ENCODE measurements around the gene ATP2B1. TPM values are rescaled to one million over a fixed set of nuclear protein-coding genes. Genes with fewer than 3 reads are reported as not detected.

Gene ATP2B1
- total and polyA plus RNA-seq, 2 of the 13 experiments (the other 11 are each of a cell fraction or from before 2014, with no cell fraction given): 12.1 to 60.2 TPM

DNA sequence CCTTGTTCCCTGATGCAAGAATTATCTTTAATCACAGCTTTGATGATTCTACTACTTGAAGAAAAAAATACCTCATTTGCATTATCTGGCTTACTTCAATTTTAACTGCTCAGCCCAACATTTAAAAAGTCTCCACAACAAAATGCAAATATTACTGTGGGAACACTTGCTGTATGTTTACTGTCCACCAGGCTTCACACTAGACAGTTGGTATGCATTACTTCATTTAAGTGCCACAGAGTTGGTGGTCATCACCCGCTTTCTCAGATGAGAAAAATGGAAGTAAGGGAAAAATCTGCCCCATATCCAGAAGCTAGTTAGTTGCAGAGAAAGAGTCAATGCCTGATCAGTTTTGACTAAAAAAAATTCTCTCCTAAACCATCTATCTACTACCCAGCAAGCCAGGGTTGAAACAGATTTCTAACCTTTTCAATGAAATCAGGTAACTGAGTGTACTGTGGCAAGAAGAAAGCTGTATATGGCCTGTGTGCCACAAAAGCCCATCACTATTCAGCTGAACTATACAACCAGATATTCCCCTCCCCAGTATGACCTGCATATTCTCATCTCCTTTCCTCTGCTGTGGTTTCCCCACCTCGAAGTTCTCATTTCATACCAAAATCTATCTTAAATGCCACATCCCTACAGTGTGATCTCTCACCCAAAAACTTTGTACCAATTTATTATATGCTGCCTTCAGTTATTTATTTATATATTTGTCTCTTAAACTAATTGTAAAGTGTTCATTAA is 90.3 kb downstream of the ATP2B1 start (continued):
- TF ChIP-seq, protein P1, sequence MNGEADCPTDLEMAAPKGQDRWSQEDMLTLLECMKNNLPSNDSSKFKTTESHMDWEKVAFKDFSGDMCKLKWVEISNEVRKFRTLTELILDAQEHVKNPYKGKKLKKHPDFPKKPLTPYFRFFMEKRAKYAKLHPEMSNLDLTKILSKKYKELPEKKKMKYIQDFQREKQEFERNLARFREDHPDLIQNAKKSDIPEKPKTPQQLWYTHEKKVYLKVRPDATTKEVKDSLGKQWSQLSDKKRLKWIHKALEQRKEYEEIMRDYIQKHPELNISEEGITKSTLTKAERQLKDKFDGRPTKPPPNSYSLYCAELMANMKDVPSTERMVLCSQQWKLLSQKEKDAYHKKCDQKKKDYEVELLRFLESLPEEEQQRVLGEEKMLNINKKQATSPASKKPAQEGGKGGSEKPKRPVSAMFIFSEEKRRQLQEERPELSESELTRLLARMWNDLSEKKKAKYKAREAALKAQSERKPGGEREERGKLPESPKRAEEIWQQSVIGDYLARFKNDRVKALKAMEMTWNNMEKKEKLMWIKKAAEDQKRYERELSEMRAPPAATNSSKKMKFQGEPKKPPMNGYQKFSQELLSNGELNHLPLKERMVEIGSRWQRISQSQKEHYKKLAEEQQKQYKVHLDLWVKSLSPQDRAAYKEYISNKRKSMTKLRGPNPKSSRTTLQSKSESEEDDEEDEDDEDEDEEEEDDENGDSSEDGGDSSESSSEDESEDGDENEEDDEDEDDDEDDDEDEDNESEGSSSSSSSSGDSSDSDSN (CRISPR knock-in tag; IDR thresholded peaks at IDR 0.05): no peak

DNA sequence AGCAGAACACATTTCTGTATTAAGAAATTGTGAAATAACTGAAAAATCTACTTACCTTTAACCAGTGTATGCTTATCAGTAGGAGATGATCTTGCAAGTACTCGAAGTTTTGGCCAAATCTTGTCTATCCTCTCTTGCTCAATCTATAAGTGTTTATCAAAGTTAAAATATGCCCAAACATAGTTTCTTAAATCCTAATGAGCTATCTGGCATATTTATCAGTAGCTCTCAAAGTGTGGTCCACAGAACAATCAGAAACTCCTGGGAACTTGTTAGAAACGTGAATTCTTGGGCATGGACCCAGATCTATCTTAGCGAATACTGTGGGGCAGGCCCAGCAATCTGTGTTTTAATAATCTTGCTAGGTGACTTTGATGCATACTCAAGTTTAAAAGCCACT is 98.3 kb downstream of the ATP2B1 start:
- POLR2A ChIA-PET: no interaction called here
- CTCF ChIA-PET (ENCODE audit: low intra/inter-chr PET ratio, low total read pairs): no interaction called here
- 93% methylated on average over 3 of the region's 3 CpGs for WGBS (ENCODE audit: low lambda C conversion rate)

More for the DNA sequence above, 98.3 kb downstream of the ATP2B1 start:
- no peak overlapping the region for H3K27ac ChIP-seq (ENCODE audit: extremely low read length, insufficient read depth, low read length)
- ATAC-seq: no peak
- FAIRE-seq: no peak
- H3K79me2 ChIP-seq (ENCODE audit: insufficient read depth, low read length): no peaks in the 10 kb centered on the region
- intact Hi-C loops (cut with micrococcal nuclease; ENCODE audit: unreplicated experiment) (no loop called here), in situ Hi-C loops (cut with HindIII; ENCODE audit: extremely low pct_ligation_motif_present, low pct_unique_long_range_greater_than_20kb) (no loop called here)
- no peak overlapping the region for H2AFZ ChIP-seq (ENCODE audit: low read length)
- DNase-seq (ENCODE audit: low spot score): no peak
- H3K27me3 ChIP-seq (ENCODE audit: control insufficient read depth in 1 of 2, insufficient read depth in 2 of 2, low read length in 2 of 2): no peaks in the 10 kb centered on the region
- no peaks in the 10 kb centered on the region for H4K20me1 ChIP-seq (ENCODE audit: insufficient read depth, low read length)
- no peaks in the 10 kb centered on the region for H3K9me3 ChIP-seq (ENCODE audit: low read length)
- no peak overlapping the region for H3K4me3 ChIP-seq (replicated peaks in 1 of 3; ENCODE audit: insufficient read depth in 1 of 3, low read depth in 2 of 3, low read length in 3 of 3)
- H3K4me2 ChIP-seq (ENCODE audit: low read depth, low read length): no peak overlapping the region
- H3K9ac ChIP-seq (ENCODE audit: insufficient read depth, low read depth, low read length): no peak overlapping the region
- H3K36me3 ChIP-seq (replicated peaks in 1 of 2; ENCODE audit: control insufficient read depth in 1 of 2, insufficient read depth in 2 of 2, low read length in 2 of 2): peaks cover 2 to 25% of the 10 kb centered on the region in 2 experiments
- no TSS peak for BruUV-seq (replicated peaks)
- H3K4me1 ChIP-seq (ENCODE audit: insufficient read depth, low read length): no peaks in the 10 kb centered on the region
- TF ChIP-seq, protein P2, sequence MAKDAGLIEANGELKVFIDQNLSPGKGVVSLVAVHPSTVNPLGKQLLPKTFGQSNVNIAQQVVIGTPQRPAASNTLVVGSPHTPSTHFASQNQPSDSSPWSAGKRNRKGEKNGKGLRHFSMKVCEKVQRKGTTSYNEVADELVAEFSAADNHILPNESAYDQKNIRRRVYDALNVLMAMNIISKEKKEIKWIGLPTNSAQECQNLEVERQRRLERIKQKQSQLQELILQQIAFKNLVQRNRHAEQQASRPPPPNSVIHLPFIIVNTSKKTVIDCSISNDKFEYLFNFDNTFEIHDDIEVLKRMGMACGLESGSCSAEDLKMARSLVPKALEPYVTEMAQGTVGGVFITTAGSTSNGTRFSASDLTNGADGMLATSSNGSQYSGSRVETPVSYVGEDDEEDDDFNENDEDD (CRISPR knock-in tag; IDR thresholded peaks at IDR 0.05; ENCODE audit: borderline replicate concordance): no peak
